NOMO-1 treated with dmso at 0.1 percent for 144 hours (cell line): ENCODE results near the gene UTS2.

ENCODE experiments used
- DNase-seq: peaks from one replicate; lab custom pipeline; 2025; ENCODE audit not compliant: unreplicated experiment; lab: John Stamatoyannopoulos, UW

UTS2 gene

GRCh38 chr1:7852804-7853683 lies at the start of gene UTS2:
UTS2 (minus strand) TSS chr1:7853065; CDS start chr1:7853003, 62 bp downstream.
- no peak for DNase-seq

GRCh38 chr1:7899741-7900140 lies 46.9 kb upstream of the UTS2 start:
- DNase-seq, result no peak

GRCh38 chr1:7898962-7899361 lies 46.1 kb upstream of the UTS2 start:
- no peak for DNase-seq

GRCh38 chr1:7896994-7897393 lies 44.1 kb upstream of the UTS2 start:
- no peak for DNase-seq

- DNase-seq, result no peak
Measured at GRCh38 chr1:7893529-7894180, 40.8 kb upstream of the UTS2 start.

- no peak for DNase-seq
Measured at GRCh38 chr1:7891804-7892203, 38.9 kb upstream of the UTS2 start.

- DNase-seq, result no peak
Measured at GRCh38 chr1:7890853-7891252, 38.0 kb upstream of the UTS2 start.

GRCh38 chr1:7888248-7889081 lies 35.6 kb upstream of the UTS2 start:
- no peak for DNase-seq

- DNase-seq, result peak; percentile 66
Measured at GRCh38 chr1:7886405-7886745, 33.5 kb upstream of the UTS2 start.

GRCh38 chr1:7885513-7886404 lies 32.9 kb upstream of the UTS2 start:
- DNase-seq, result no peak

GRCh38 chr1:7884757-7885156 lies 31.9 kb upstream of the UTS2 start:
- no peak for DNase-seq

- no peak for DNase-seq
Measured at GRCh38 chr1:7879228-7879627, 26.4 kb upstream of the UTS2 start.

GRCh38 chr1:7878027-7878426 lies 25.2 kb upstream of the UTS2 start:
- no peak for DNase-seq

GRCh38 chr1:7873801-7874795 lies 21.2 kb upstream of the UTS2 start:
- DNase-seq, result no peak

- DNase-seq, result no peak
Measured at GRCh38 chr1:7871136-7871535, 18.3 kb upstream of the UTS2 start.

GRCh38 chr1:7869136-7869920 lies 16.5 kb upstream of the UTS2 start:
- no peak for DNase-seq

- DNase-seq, result no peak
Measured at GRCh38 chr1:7868070-7868780, 15.4 kb upstream of the UTS2 start.

GRCh38 chr1:7865978-7866377 lies 13.1 kb upstream of the UTS2 start:
- DNase-seq, result no peak
